ENCODE measurements around the gene GBE1. TPM values are rescaled to one million over a fixed set of nuclear protein-coding genes. Genes with fewer than 3 reads are reported as not detected.
A peak's percentile ranks its signal among the peaks of the same experiment; 100 is the strongest.

GBE1 gene
- polyA plus RNA-seq, 4 donors, result 13.6 to 34.1 (median 30.0) TPM

GRCh38 chr3:81638480-81638879 is 123.0 kb downstream of the GBE1 start:
- no peak for DNase-seq (ENCODE audit: low read depth in 4 of 4, low spot score in 3 of 4)

GRCh38 chr3:81632659-81633058 is 128.8 kb downstream of the GBE1 start:
- no peak for DNase-seq (ENCODE audit: low read depth in 4 of 4, low spot score in 3 of 4)

- DNase-seq (ENCODE audit: low read depth in 4 of 4, low spot score in 3 of 4), result no peak
These were observed 136.7 kb downstream of the GBE1 start for GRCh38 chr3:81624756-81625155.

GRCh38 chr3:81622395-81622794 is 139.1 kb downstream of the GBE1 start:
- no peak for DNase-seq (ENCODE audit: low read depth in 4 of 4, low spot score in 3 of 4)

GRCh38 chr3:81621277-81621676 is 140.2 kb downstream of the GBE1 start:
- DNase-seq (ENCODE audit: low read depth in 4 of 4, low spot score in 3 of 4), result no peak

- DNase-seq (ENCODE audit: low read depth in 4 of 4, low spot score in 3 of 4), result no peak
These were observed 140.6 kb downstream of the GBE1 start for GRCh38 chr3:81620849-81621248.

- DNase-seq (ENCODE audit: low read depth in 4 of 4, low spot score in 3 of 4), result no peak
These were observed 148.7 kb downstream of the GBE1 start for GRCh38 chr3:81612768-81613167.

- no peak for DNase-seq (ENCODE audit: low read depth in 4 of 4, low spot score in 3 of 4)
These were observed 158.7 kb downstream of the GBE1 start for GRCh38 chr3:81602781-81603180.

GRCh38 chr3:81601707-81602305 is 159.6 kb downstream of the GBE1 start:
- DNase-seq (ENCODE audit: low read depth in 4 of 4, low spot score in 3 of 4), result no peak

- no peak for DNase-seq (ENCODE audit: low read depth in 4 of 4, low spot score in 3 of 4)
These were observed 169.3 kb downstream of the GBE1 start for GRCh38 chr3:81592101-81592500.

- DNase-seq (ENCODE audit: low read depth in 4 of 4, low spot score in 3 of 4), result no peak
These were observed 175.5 kb downstream of the GBE1 start for GRCh38 chr3:81585937-81586336.

- DNase-seq (ENCODE audit: low read depth in 4 of 4, low spot score in 3 of 4), result no peak
These were observed 176.4 kb downstream of the GBE1 start for GRCh38 chr3:81585056-81585455.

GRCh38 chr3:81581966-81582599 is 179.4 kb downstream of the GBE1 start:
- peak in 1 of 4 donors; percentile 3 for DNase-seq (ENCODE audit: low read depth in 4 of 4, low spot score in 3 of 4)

GRCh38 chr3:81580355-81580754 is 181.1 kb downstream of the GBE1 start:
- DNase-seq (ENCODE audit: low read depth in 4 of 4, low spot score in 3 of 4), result no peak

GRCh38 chr3:81579744-81580143 is 181.7 kb downstream of the GBE1 start:
- no peak for DNase-seq (ENCODE audit: low read depth in 4 of 4, low spot score in 3 of 4)

GRCh38 chr3:81572201-81572756 is 189.2 kb downstream of the GBE1 start:
- no peak for DNase-seq (ENCODE audit: low read depth in 4 of 4, low spot score in 3 of 4)

GRCh38 chr3:81568378-81568777 is 193.1 kb downstream of the GBE1 start:
- no peak for DNase-seq (ENCODE audit: low read depth in 4 of 4, low spot score in 3 of 4)

GRCh38 chr3:81565041-81565440 is 196.4 kb downstream of the GBE1 start:
- DNase-seq (ENCODE audit: low read depth in 4 of 4, low spot score in 3 of 4), result no peak

- no peak for DNase-seq (ENCODE audit: low read depth in 4 of 4, low spot score in 3 of 4)
These were observed 203.3 kb downstream of the GBE1 start for GRCh38 chr3:81558106-81558505.

- no peak for DNase-seq (ENCODE audit: low read depth in 4 of 4, low spot score in 3 of 4)
These were observed 206.6 kb downstream of the GBE1 start for GRCh38 chr3:81554801-81555200.

- DNase-seq (ENCODE audit: low read depth in 4 of 4, low spot score in 3 of 4), result no peak
These were observed 207.1 kb downstream of the GBE1 start for GRCh38 chr3:81554388-81554787.

- DNase-seq (ENCODE audit: low read depth in 4 of 4, low spot score in 3 of 4), result no peak
These were observed 211.0 kb downstream of the GBE1 start for GRCh38 chr3:81550415-81550814.

All from left renal pelvis (tissue), 4 donors.